Activated CD8-positive, alpha-beta memory T cell treated with anti-CD3 and anti-CD28 coated beads, Interleukin-2, amount 50 U/mL, for 24 hours (primary cell): ENCODE results near the gene ITGA4.
A peak's percentile ranks its signal among the peaks of the same experiment; 100 is the strongest.

ENCODE experiments used
- DNase-seq: peaks from one replicate; pipeline ENCODE4 v3.0.0-alpha.2; 2020; ENCODE audit errors: extremely low read depth

Gene ITGA4

DNA sequence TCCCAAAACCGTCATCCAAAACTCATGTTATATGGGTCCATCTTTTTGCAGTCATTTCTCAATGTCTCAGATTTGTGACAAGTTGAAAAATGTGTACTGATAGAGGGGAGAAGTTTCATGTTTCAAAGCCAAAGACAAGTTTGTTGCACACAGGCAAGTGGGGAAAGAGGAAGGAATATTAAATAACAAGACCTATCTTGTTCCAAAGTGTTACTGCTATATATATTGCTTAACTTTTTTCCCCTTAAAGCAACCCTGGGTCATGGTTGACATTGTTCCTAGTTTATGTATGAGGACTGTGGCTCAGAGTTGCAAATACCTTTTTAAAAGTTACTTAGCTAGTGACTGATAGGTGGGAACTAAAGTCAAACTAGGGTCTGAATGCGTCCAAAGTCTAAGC is 1.7 kb downstream of the ITGA4 start:
- DNase-seq: no peak

DNA sequence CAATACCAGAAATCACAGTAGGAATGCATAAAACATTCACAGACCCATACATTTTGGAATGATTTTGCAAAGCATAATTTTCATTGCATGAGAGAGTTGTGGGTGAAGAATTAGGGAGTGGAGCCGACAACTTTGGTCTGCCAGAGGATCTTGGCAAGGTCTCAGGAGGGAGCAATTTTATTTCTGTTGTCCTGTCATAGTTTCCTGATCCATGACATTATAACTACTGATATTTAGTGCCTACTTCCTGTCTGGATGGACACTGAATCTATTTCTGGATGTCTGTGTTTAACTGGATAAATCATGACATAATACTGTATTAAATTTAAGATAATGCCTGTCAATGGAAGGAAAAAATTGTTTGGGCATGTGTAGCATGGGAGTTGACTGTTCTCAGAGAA is 2.4 kb downstream of the ITGA4 start:
- DNase-seq: no peak

DNA sequence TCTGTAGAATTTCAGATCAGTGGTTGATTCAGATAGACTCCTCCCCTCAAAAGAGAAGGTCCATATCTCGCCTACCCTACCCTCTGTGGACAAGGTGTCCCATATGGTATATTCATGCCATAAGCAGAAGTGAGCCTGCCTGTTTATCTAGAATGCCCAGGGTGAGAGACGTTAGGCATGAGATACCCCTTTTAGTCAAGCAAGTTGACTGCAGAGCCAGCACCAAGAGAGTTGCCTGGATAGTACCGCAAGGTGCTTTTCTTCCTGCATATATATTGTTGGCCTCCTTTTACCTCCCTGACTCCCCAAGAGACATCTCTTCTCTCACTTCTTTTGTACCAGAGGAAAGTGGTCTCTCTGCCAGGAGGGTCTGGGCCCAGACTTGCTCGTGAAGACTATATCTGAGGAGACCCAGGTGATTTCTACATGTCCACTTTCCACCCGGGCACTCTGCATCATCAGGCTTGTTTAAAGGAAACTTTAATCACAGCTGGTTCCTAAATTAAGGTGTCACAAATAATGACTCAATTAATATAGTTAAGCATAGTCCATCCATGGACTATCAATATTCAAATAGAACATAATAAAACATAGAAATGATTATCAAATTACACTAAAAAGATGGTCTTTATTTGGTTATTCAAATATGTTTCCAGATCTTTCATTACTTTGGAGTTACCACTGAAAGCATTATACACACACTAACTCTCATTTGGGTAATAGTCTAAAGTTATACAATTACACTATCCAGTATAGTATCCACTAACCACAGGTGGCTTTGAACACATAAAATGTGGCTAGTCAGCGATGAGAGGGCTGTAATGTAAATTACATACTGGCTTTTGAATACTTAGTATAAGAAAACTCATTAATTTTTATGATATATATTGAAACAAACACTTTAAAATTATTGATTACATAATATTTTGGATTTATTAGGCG is 4.1 kb downstream of the ITGA4 start:
- no peak for DNase-seq

DNA sequence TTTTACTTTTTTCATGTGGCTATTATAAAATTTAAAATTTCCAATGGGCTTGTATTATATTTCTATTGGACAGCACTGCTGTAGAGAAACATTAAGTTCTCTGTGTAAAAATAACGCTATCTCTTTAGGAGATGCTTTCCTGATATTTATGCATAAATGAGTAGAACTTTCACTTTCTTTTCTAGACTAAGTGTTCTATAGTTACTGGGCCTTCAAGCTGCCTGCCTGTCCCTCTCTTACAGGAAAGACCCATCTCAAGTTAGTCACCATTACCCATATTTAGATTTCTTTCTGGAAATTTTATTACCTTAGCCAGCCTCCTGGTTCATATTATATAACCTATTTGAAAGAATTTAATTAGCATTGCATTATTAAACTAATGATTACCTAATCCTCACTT is 4.8 kb downstream of the ITGA4 start:
- no peak for DNase-seq

DNA sequence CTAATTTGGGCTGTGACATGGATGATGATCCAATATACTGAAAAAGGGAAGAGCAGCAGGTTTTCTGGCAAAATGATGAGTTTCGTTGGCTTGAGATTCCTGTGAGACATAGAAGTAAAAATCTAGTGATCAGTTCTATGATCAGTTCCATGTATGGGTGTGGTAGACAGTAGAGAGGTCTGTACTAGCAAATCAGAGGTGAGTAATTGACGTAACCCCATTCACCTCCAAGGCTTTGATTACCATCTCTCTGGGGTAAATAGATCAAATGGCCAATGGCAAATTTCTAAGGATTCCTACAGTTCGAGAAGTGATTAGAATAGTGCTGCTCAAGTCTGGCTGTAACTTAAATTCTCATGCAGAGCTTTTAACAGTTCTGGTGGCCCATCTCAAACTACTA is 6.4 kb downstream of the ITGA4 start:
- DNase-seq: no peak

DNA sequence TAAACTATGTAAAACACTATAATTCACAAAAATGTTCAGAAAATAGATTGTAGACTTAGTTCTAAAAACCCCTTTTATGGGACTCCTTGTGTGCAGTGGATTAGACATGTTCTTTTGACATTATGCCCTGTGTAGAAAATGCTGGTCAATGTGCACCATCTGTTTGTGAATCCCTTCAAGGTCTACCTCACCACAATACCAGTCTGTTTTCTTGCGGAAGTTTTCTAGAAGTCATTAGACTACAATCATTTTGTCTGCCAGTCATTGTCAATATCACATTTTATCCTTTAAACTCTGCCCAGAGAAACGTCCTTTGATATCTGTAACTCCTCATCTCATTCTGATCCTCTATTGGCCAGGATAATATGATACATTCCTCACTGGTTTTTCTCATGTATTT is 7.8 kb downstream of the ITGA4 start:
- no peak for DNase-seq

DNA sequence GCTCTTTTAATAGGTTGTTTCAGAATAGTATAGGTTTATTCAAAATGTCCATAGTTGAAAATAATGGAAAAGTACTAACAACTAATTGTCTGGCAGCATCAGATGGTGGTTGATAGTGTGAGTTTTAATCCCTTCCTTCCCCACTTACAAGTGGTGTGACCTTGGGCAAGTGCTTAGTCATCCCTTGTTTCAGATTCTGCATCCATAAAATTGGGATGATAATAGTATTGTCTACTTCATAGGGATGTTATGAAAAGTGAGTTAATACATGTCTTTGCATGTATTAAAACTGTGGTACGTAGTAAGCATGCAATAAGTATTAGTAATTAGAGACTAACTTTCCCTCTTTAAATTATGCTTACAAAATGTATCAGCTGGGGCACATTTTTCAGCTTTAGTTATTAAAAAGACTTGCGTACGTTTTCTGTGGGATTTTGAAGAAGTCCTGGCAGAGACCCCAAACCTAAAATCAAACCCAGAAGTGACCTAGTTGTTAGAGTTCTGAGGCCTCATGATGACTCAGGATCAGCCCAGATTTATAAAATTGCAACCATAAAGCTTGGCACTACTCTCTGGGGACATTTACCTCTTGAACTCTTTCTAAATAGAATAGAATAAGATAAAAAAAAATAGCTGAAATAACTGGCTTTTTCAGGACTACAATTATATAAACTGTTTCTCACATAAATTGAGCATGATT is 8.6 kb downstream of the ITGA4 start:
- no peak for DNase-seq

DNA sequence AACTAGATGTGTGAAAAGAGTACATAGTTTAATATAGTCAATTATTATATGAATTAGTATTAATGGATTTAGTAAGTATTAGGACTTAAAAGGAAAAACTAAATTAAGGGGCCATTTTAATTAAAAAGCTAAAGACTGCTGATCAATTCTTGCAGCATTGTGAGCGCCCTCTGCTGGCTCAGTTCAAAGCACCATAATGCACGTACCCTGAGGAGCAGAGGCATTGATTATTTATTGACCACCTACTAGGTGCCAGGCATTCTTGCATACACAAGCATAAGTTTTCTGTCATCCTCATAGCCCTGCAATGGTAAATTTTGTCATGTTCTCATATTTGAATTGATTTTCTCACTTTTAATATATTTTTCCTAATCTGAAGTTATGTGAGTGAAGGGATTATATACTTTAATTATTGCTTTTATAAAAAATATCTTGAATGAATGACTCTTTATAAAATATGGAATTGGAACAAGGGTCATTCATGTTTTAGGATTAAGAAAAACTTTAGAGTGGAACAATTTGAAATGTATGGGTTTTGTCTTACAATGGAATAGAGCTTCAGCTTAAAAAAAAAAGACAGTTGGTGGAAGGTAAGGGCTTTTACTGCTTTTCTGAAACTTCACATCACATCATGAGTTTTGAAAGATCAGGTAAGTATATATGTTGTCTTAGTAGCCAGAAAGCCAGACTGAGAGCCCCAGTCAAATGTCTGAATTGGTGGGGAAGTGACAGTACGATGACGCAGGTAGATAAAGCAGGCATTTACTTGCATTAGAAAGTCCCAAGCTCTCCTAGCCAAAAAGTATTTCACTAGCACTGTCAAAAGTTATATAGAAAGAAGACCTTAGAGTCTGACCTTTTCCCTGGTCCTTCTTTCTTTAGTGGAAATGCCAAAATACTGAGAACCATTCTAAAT is 9.7 kb downstream of the ITGA4 start:
- DNase-seq: peak; percentile 51

DNA sequence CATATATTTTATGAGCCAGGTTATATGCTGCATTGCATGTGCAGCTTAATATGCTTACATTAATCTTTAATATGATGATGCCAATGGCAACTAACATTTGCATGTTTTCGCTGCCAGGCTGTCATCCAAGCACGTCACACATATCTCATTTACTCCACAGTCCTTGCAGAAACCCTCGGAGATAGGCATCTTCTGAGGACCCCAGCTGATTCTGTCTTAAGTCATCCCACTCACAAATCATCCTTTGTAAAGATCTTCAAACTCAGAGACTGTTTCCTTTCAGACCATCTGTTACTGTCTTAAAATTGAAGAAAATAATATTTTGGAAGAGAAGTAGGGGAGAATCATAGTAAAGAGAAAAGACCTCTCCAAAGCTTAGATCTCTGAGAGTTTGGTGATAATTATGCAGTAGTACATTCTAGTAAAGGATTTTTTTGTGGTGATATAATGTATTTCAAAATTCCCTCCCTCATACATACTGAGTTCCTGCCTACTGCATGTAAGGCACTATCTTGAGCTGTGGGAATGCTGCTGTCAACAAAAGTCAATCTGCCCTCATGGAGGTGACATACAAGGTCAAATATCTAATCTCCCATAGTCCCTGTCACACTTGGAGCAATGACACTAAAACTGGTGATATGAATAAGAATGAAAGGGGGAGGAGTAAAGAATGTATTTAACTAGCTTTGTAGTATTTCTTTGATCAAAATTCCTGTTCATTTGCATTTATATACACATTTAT is 11.0 kb downstream of the ITGA4 start:
- DNase-seq: no peak

DNA sequence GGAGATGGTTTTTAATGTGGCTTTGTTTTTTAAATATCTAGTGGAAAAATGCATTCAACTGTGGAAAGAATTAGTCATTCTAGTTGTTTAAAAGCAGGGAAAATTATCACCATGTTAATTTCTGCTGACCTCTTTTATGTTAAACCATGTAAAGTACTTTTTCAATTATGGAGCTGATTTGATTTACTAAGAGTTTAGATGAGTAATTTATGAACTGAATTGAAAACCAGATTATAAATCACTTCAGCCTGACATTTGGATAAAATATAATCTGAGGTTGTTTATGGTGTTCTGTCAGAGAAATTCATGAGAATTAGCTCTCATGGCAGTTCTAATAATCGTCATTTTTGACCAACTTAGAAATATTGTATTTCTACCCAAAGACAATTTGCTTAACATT is 11.6 kb downstream of the ITGA4 start:
- no peak for DNase-seq

DNA sequence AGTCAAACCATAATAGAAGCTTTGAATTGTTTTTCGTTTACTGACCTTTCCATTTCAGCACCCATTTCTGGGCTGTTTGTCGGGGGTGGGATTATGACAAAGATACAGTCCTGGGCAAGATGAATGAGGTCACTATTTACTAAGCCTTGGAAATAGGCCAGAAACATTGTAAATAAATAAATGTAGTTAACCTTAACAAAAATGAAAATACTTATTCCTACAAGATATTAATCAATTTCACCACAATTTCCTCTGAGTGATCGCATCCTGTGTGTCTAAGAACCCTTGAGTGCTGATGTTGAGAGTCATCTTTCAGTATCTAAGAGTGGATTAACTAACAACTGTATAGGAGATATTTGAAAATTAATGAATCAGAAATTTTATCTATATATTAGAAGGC is 14.0 kb downstream of the ITGA4 start:
- DNase-seq: no peak

DNA sequence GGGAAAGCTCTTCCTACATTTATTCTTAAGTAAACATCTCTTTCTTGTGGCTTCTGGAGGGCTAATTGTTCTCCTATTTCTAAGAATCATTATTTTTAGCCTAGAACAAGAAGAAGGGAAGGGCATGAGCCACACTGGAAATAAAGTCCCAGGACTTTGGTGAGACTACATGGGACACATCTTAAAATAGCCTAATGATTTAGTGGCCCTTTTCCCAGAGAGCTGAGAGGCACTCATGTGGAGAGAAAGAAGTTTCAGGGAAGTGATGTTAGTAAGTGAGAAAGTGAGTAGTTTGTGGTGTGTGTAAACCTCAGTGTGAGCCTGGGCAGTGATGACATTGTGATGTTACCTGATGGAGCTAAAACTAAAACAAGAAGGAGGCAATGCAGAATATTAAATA is 14.6 kb downstream of the ITGA4 start:
- DNase-seq: no peak

DNA sequence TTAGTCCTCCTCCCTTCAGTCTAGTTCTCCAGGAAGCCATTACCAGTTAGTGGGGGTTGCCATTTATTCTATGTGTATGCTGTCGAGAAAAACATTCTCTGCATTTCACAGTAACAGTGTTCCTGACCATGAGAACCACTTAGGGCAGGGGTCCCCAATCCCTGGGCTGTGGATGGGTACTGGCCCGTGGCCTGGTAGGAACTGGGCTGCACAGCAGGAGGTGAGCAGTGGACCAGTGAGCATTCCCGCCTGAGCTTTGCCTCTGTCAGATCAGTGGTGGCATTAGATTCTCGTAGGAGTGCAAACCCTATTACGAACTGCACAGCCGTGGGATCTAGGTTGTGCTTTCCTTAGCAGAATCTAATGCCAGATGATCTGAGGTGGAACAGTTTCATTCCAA is 15.8 kb downstream of the ITGA4 start:
- no peak for DNase-seq

DNA sequence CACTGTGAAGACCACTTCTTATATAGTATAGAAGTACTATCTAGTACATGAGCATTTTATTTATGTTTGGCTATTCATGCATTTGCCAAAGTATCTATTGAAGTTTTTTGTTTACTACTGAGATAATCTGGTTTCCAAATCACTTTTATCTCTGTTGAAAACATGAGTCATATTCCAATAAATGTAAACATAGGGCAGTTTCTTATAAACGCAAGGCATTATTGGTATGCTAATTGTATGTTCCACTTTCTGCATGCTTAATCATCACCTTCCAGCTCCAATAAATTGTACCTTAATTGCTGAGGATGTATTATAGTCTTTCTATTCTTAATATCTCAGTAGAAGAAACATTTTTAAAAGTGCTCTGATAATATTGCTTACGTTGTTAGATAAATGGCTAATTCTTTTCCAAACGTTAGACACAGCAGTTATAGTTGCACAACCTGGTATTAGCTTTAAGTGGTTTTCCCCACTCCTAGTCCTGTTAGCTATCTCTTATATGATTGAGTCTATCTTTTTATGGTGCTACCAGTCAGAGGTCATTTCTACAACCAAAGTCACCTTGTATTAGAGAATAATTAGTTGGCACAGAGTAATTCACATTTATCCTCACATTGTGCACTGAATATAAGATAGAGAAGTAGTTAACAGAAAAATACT is 17.2 kb downstream of the ITGA4 start:
- DNase-seq: no peak

DNA sequence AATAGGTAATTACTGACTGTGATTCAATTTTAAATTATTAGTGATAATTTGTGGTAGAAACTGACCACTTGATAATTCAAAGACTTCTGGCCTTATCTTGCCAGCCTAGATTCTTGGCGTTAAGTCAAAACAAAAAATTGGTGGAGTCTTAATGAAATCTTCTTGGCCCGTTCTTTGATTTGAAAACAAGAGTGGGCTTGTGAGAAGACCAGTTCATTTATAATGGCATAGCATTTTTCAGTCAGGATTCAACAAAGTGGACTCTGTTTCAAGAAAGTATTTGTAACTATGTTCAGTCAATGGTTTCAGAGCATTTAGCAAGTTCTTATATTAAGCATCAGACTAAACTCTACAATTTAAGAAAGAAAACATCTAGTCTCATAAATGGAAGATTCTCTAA is 26.0 kb downstream of the ITGA4 start:
- no peak for DNase-seq

DNA sequence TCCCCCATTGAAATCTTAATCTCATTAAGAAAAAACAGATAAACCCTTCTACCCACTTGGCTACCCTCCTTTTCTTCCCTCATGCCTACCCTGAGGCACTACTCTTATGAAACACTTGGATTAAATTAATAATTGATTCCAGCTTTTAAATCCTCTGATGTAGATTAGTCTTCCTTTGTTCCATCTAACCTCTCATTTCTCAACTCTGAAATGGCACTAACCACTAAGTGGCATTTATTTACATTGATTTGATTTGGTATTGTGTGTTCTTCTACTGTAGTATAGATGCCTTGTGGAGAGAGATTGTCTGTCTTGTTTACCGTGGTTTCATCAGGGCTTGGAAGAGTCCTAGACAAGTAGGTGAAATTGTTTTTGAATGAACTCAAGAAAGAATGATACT is 26.7 kb downstream of the ITGA4 start:
- DNase-seq: no peak

DNA sequence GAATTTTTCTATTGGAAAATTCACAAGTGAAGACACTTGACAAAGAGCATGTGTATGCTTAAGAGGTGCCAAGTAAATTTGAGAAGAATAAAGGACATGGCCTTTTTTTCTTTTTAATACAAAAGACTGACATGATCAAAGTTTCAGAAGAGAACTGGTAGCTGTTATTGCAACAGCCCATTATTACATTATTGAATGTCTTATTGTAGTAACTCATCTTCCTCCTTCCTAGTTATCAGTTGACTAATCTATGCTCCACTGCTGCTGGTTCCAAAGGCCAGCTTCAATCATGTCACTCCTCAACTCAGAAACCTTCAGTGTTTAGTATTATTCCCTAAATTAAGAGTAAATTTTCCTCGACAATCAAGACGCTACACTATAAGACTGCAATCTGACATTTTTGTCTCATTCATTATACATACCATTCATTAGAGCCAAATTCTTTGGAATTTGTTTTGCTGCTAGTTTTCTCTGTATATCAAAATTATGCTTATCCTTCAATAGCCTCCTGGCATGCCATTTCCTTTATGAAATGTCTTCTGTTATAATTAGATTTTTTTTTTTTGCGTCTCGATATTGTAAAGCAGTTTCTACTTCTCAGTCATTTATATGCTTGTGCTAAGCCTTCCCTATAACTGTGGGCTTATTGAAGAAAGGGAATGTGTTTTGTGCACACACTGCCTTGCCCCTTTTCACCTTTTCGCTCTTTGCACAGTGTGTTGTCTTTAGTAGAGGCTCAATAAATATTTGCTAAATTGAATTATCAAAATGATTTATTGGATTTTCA is 27.9 kb downstream of the ITGA4 start:
- DNase-seq: no peak

DNA sequence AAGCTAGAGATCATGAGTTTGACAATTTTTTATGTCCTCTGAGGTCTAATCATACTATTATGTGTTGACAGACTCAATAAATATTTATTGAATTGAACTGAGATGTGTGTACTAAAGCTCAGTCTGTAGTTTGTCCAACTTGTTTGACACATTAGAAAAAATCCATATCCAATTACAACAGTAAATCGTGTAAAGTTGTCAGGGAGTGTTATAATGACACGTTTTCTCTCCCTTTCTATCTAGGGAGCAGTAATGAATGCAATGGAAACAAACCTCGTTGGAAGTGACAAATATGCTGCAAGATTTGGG is 28.4 kb downstream of the ITGA4 start:
- no peak for DNase-seq

DNA sequence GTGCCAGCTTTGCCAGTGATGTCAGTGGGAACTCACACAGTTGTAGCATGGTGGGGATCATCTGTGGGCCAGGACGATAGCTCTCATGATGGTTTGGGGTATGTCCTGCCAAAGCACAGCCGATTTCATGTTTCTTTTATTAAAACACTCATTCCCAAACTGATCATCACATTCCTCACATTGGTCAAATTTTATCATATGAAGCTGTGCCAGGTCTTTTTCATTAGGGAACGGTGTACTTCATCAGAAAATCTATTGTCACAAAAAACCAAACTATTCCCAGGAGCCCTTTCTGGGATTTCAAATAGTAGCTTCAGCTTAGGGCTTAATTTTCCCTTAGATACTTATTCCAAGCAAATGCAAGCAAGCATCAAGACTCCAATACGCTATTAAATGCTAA is 42.0 kb downstream of the ITGA4 start:
- no peak for DNase-seq

DNA sequence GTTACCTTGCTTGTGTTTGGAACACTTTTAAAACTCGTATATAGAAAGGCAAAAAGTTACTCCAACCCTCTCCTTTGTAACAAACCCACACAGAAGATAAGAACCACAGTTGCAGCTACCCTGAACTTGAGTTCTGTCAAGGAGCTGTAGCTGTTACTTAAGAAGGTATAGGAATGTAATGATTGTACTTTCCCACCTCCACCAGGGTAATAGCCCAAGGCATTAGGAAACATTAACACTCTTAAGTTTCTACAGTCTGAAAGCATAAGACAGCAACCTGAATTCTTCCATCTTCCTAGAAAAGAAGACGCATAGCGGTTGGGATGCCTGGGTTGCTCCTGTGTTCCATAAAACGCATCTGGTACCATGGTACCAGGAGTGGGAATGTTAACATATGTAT is 43.0 kb downstream of the ITGA4 start:
- no peak for DNase-seq
